HepG2 (cell line): ENCODE data around the gene SQSTM1. TPM values are rescaled to one million over a fixed set of nuclear protein-coding genes. Genes with fewer than 3 reads are reported as not detected.

ENCODE experiments used
- ATAC-seq: fragments of 200-7000 bp; cut with Tn5 transposase; 3 replicates; pipeline ENCODE4 v1.9.1; 2020; ENCODE audit warnings: mild to moderate bottlenecking, moderate library complexity
- BruUV-seq: library from RNA; stranded (reverse); fragments of 400-500 nt; replicated peaks from 2 replicates; lab custom pipeline; 2021; lab: Mats Ljungman, UMichigan
- CTCF ChIA-PET: fragments of 300-600 bp; formaldehyde crosslinking; extraction: SDS; loops from one replicate; lab custom pipeline; 2021; ENCODE audit warnings: low total read pairs, inconsistent platforms, low intra/inter-chr PET ratio; lab: Yijun Ruan, JAX
- POLR2A ChIA-PET: fragments of 350-600 bp; sonication (Branson Sonifier 250); formaldehyde crosslinking; loops from one replicate; lab custom pipeline; 2020; ENCODE audit warnings: antibody characterized with exemption, inconsistent platforms; lab: Yijun Ruan, JAX
- DNase-seq: peaks from one replicate; pipeline ENCODE4 v3.0.0-alpha.2; 2015; ENCODE audit warnings: low spot score
- FAIRE-seq: peaks from 3 replicates; lab custom pipeline; 2011; peaks lifted over from hg19 to GRCh38; lab: Jason Lieb, UNC
- H2AFZ ChIP-seq: one replicate; pipeline ENCODE4 v1.6.1; 2011; ENCODE audit warnings: low read length, inconsistent platforms
- H3K27ac ChIP-seq: fragments of 300-600 bp; 3 replicates; pipeline ENCODE4 v1.8.0; 2011; ENCODE audit warnings: mixed run types, mild to moderate bottlenecking, mixed read lengths, low read length, inconsistent platforms; ENCODE audit not compliant: insufficient read depth; ENCODE audit errors: extremely low read length
- H3K27me3 ChIP-seq, 2 experiments: fragments of 200-600 bp in 1 of 2; 2 replicates in 1 of 2; 3 replicates in 1 of 2; pipeline versions ENCODE4 v1.6.0 to v1.8.0; 2011; ENCODE audit warnings: low read length in 2 of 2, mild to moderate bottlenecking in 2 of 2, moderate library complexity in 2 of 2, inconsistent platforms in 1 of 2; ENCODE audit not compliant: insufficient read depth in 2 of 2, control insufficient read depth in 1 of 2
- H3K36me3 ChIP-seq, 2 experiments: fragments of 200-600 bp in 1 of 2; replicated peaks in 1 of 2; 2 replicates in 1 of 2; 3 replicates in 1 of 2; pipeline versions ENCODE4 v1.5.1 to v1.8.0; 2011; ENCODE audit warnings: low read length in 2 of 2, inconsistent platforms in 1 of 2; ENCODE audit not compliant: insufficient read depth in 2 of 2, control insufficient read depth in 1 of 2
- H3K4me1 ChIP-seq: 2 replicates; pipeline ENCODE4 v1.5.1; 2012; ENCODE audit warnings: low read length, inconsistent platforms; ENCODE audit not compliant: insufficient read depth
- H3K4me2 ChIP-seq: 2 replicates; pipeline ENCODE4 v1.6.0; 2011; ENCODE audit warnings: low read depth, low read length, inconsistent platforms
- H3K4me3 ChIP-seq, 3 experiments: fragments of 200-600 bp in 1 of 3; sonication (generic), shearing (Covaris generic) in 1 of 3; replicated peaks in 1 of 3; 2 replicates each; pipeline ENCODE4 v1.5.1; 2011 to 2016; ENCODE audit warnings: low read length in 3 of 3, inconsistent platforms in 2 of 3, low read depth in 2 of 3, mild to moderate bottlenecking in 2 of 3, control low read depth in 1 of 3, mixed read lengths in 1 of 3; ENCODE audit not compliant: insufficient read depth in 1 of 3
- H3K79me2 ChIP-seq: one replicate; pipeline ENCODE4 v1.6.1; 2011; ENCODE audit warnings: low read length, inconsistent platforms; ENCODE audit not compliant: insufficient read depth
- H3K9ac ChIP-seq: 2 replicates; pipeline ENCODE4 v1.6.0; 2011; ENCODE audit warnings: mild to moderate bottlenecking, low read depth, low read length, inconsistent platforms; ENCODE audit not compliant: insufficient read depth
- H3K9me3 ChIP-seq: 2 replicates; pipeline ENCODE4 v1.5.1; 2012; ENCODE audit warnings: mild to moderate bottlenecking, low read length
- H4K20me1 ChIP-seq: 2 replicates; pipeline ENCODE4 v1.6.0; 2011; ENCODE audit warnings: inconsistent platforms, mild to moderate bottlenecking, low read length, moderate library complexity; ENCODE audit not compliant: insufficient read depth
- AGO2 ChIP-seq: fragments of 200-400 bp; formaldehyde crosslinking; optimal IDR thresholded peaks from 2 replicates; pipeline ENCODE3; 2017; ENCODE audit warnings: mild to moderate bottlenecking, low read depth, low read length, moderate library complexity
- HNRNPL ChIP-seq: fragments of 200-400 bp; formaldehyde crosslinking; IDR thresholded peaks from 2 replicates; pipeline ENCODE4 v1.6.1; 2017; ENCODE audit warnings: mild to moderate bottlenecking, low read depth, low read length
- JDP2 ChIP-seq: sonication (generic); formaldehyde crosslinking; IDR thresholded peaks from 2 replicates; pipeline ENCODE4 v1.8.1; 2022; ENCODE audit warnings: missing genetic modification reagents, borderline replicate concordance
- SP1 ChIP-seq, 2 experiments: fragments of 450-650 bp in 1 of 2; sonication (generic) in 1 of 2; formaldehyde crosslinking in 1 of 2; IDR thresholded peaks; 2 replicates each; pipeline versions ENCODE4 v1.4.0 to v1.6.1; 2016 to 2020; ENCODE audit warnings: missing genetic modification reagents in 1 of 2
- ZNF484 ChIP-seq: sonication (generic); formaldehyde crosslinking; IDR thresholded peaks from 2 replicates; pipeline ENCODE4 v1.5.1; 2020; ENCODE audit warnings: mild to moderate bottlenecking, low read depth, missing genetic modification reagents, borderline replicate concordance
- whole genome bisulfite sequencing: methylation state at CpG from one replicate; pipeline ENCODE4 v1.1.6; 2017; ENCODE audit warnings: low lambda C conversion rate; 5-methylcytosine and 5-hydroxymethylcytosine counted together
- in situ Hi-C: cut with HindIII; loops from 2 replicates; pipeline ENCODE4 v1.10.0; 2017; ENCODE audit warnings: low pct_unique_long_range_greater_than_20kb; ENCODE audit not compliant: extremely low pct_ligation_motif_present
- intact Hi-C: fragments of 100-400 bp; cut with micrococcal nuclease; formaldehyde crosslinking; loops from one replicate; pipeline ENCODE4 v1.10.0; 2022; ENCODE audit not compliant: unreplicated experiment
- polyA plus RNA-seq, 8 experiments: library from polyadenylated mRNA; depleted of rRNA in 3 of 8; stranded (reverse) in 7 of 8; unstranded in 1 of 8; fragments of >200 nt; fragmentation: Illumina TruSeq in 4 of 8; extraction: Trizol in 4 of 8; gene quantifications; 2 replicates each; pipeline versions ENCODE4 v1.2.1 to v1.2.3, GENCODE V29; 2011 to 2016; ENCODE audit warnings: low read depth in 4 of 8, missing spikeins in 1 of 8, mixed read lengths in 1 of 8; ENCODE audit not compliant: insufficient read depth in 1 of 8
- total RNA-seq, 5 experiments: library from RNA; depleted of rRNA; stranded (reverse); fragments of >200 nt; fragmentation: Illumina TruSeq; extraction: Trizol; gene quantifications; 2 replicates each; pipeline ENCODE4 v1.2.3, GENCODE V29; 2016; ENCODE audit warnings: low read depth in 1 of 5
- TF ChIP-seq, protein P1 (sequence below): sonication (generic); formaldehyde crosslinking; IDR thresholded peaks from 2 replicates; pipeline ENCODE4 v1.4.0; 2020; ENCODE audit warnings: missing genetic modification reagents
- TF ChIP-seq, protein P2 (sequence below): sonication (generic); formaldehyde crosslinking; IDR thresholded peaks from 2 replicates; pipeline ENCODE4 v1.5.1; 2020; ENCODE audit warnings: mild to moderate bottlenecking, missing genetic modification reagents, moderate library complexity
- TF ChIP-seq, protein P3 (sequence below): sonication (generic); formaldehyde crosslinking; IDR thresholded peaks from 2 replicates; pipeline ENCODE4 v1.5.0; 2020; ENCODE audit warnings: missing genetic modification reagents, mild to moderate bottlenecking, borderline replicate concordance
- TF ChIP-seq, protein P4 (sequence below): IDR thresholded peaks from 2 replicates; pipeline ENCODE4 v1.6.1; 2016; ENCODE audit warnings: mild to moderate bottlenecking

Gene SQSTM1
- total and polyA plus RNA-seq, 2 of the 13 experiments (the other 11 are each of a cell fraction or from before 2014, with no cell fraction given) = 90.9 to 160 TPM

DNA sequence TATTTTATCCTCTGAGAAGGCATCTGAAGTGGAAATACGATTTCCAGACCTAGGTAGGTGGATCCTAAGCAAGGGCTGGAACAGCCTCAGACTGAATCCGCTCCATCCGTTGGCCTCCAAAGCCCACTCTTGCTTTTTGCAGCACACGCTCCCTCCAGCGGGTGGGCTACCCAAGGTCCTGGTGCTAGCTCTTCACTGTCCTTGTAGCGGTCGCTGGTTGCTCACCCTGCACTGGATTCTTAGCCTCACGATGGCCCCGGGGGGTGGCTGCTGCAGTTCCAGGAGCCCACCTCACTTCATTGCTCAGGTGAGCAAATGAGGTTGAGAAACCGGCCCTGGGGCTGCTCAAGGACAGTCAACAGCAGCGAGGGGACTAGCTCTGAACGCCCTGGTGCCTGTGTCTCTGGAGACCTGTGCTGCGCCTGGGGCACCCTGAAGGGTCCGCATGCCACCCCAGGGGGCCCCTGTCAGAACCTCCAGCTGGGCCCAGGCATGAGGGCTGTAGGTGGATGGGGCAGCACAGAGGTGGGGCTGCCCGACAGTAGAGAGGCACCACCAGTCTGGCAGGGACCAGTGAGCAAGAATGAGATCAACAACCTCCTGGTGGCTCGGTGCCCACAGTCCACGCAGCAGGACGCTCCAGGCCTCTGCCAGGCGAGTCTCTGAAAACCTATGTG lies 18.4 kb upstream of the SQSTM1 start:
- WGBS = 86% methylated on average over 8 of the region's 19 CpGs
- ChIA-PET POLR2A (interaction anchor here (0.6 to 8.6 kb wide), 7 partner anchors 9 to 35 kb away, joined by 3 to 115 read pairs (median 6); partner anchors contain the start of gene SQSTM1), CTCF (interaction anchor here (1.2 to 1.5 kb wide), 2 partner anchors 23 to 34 kb away, joined by 3 to 5 read pairs; no protein-coding TSS in a partner anchor)
- in situ Hi-C loops = no loop called here
- no peaks in the 10 kb centered on the region for H3K9me3 ChIP-seq
- no TSS peak for BruUV-seq
- H4K20me1 ChIP-seq = peaks cover 20% of the 10 kb centered on the region; the same call in 1 of the 2 replicates
- no peak overlapping the region for H3K9ac ChIP-seq
- intact Hi-C loops = no loop called here
- no peak for DNase-seq
- H3K4me1 ChIP-seq = peaks cover 36% of the 10 kb centered on the region
- no peak for ATAC-seq
- 0 out of 2 replicates have a peak overlapping the region, but pooled peaks have one; percentile 75 for H3K4me2 ChIP-seq
- no peak for FAIRE-seq
- H3K36me3 ChIP-seq = peaks cover 28 to 43% of the 10 kb centered on the region in 2 experiments; a peak in 4 of 5 replicates
- H3K4me3 ChIP-seq = no peak overlapping the region
- no peaks in the 10 kb centered on the region for H3K27me3 ChIP-seq
- no peak overlapping the region for H3K27ac ChIP-seq
- no peak overlapping the region for H2AFZ ChIP-seq
- peaks cover 27% of the 10 kb centered on the region for H3K79me2 ChIP-seq
- TF ChIP-seq, protein P1, sequence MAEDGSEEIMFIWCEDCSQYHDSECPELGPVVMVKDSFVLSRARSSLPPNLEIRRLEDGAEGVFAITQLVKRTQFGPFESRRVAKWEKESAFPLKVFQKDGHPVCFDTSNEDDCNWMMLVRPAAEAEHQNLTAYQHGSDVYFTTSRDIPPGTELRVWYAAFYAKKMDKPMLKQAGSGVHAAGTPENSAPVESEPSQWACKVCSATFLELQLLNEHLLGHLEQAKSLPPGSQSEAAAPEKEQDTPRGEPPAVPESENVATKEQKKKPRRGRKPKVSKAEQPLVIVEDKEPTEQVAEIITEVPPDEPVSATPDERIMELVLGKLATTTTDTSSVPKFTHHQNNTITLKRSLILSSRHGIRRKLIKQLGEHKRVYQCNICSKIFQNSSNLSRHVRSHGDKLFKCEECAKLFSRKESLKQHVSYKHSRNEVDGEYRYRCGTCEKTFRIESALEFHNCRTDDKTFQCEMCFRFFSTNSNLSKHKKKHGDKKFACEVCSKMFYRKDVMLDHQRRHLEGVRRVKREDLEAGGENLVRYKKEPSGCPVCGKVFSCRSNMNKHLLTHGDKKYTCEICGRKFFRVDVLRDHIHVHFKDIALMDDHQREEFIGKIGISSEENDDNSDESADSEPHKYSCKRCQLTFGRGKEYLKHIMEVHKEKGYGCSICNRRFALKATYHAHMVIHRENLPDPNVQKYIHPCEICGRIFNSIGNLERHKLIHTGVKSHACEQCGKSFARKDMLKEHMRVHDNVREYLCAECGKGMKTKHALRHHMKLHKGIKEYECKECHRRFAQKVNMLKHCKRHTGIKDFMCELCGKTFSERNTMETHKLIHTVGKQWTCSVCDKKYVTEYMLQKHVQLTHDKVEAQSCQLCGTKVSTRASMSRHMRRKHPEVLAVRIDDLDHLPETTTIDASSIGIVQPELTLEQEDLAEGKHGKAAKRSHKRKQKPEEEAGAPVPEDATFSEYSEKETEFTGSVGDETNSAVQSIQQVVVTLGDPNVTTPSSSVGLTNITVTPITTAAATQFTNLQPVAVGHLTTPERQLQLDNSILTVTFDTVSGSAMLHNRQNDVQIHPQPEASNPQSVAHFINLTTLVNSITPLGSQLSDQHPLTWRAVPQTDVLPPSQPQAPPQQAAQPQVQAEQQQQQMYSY = peak; percentile 37; the same call in 1 of the 2 replicates
- TF ChIP-seq, protein P2, sequence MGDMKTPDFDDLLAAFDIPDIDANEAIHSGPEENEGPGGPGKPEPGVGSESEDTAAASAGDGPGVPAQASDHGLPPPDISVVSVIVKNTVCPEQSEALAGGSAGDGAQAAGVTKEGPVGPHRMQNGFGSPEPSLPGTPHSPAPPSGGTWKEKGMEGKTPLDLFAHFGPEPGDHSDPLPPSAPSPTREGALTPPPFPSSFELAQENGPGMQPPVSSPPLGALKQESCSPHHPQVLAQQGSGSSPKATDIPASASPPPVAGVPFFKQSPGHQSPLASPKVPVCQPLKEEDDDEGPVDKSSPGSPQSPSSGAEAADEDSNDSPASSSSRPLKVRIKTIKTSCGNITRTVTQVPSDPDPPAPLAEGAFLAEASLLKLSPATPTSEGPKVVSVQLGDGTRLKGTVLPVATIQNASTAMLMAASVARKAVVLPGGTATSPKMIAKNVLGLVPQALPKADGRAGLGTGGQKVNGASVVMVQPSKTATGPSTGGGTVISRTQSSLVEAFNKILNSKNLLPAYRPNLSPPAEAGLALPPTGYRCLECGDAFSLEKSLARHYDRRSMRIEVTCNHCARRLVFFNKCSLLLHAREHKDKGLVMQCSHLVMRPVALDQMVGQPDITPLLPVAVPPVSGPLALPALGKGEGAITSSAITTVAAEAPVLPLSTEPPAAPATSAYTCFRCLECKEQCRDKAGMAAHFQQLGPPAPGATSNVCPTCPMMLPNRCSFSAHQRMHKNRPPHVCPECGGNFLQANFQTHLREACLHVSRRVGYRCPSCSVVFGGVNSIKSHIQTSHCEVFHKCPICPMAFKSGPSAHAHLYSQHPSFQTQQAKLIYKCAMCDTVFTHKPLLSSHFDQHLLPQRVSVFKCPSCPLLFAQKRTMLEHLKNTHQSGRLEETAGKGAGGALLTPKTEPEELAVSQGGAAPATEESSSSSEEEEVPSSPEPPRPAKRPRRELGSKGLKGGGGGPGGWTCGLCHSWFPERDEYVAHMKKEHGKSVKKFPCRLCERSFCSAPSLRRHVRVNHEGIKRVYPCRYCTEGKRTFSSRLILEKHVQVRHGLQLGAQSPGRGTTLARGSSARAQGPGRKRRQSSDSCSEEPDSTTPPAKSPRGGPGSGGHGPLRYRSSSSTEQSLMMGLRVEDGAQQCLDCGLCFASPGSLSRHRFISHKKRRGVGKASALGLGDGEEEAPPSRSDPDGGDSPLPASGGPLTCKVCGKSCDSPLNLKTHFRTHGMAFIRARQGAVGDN (CRISPR knock-in tag) = 0 out of 2 replicates have a peak, but pooled peaks have one; percentile 18
- TF ChIP-seq ZNF484 (CRISPR knock-in tag) (no peak), SP1 (IDR thresholded peaks at IDR 0.05) (no peak), SP1 (CRISPR knock-in tag; IDR thresholded peaks at IDR 0.05) (no peak), AGO2 (peak; percentile 39), HNRNPL (0 out of 2 replicates have a peak, but pooled peaks have one; percentile 43), JDP2 (CRISPR knock-in tag) (no peak)
- TF ChIP-seq, protein P3, sequence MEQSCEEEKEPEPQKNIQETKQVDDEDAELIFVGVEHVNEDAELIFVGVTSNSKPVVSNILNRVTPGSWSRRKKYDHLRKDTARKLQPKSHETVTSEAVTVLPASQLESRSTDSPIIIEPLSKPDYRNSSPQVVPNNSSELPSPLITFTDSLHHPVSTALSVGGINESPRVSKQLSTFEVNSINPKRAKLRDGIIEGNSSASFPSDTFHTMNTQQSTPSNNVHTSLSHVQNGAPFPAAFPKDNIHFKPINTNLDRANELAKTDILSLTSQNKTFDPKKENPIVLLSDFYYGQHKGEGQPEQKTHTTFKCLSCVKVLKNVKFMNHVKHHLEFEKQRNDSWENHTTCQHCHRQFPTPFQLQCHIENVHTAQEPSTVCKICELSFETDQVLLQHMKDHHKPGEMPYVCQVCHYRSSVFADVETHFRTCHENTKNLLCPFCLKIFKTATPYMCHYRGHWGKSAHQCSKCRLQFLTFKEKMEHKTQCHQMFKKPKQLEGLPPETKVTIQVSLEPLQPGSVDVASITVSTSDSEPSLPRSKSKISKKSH (CRISPR knock-in tag) = no peak
- TF ChIP-seq, protein P4, sequence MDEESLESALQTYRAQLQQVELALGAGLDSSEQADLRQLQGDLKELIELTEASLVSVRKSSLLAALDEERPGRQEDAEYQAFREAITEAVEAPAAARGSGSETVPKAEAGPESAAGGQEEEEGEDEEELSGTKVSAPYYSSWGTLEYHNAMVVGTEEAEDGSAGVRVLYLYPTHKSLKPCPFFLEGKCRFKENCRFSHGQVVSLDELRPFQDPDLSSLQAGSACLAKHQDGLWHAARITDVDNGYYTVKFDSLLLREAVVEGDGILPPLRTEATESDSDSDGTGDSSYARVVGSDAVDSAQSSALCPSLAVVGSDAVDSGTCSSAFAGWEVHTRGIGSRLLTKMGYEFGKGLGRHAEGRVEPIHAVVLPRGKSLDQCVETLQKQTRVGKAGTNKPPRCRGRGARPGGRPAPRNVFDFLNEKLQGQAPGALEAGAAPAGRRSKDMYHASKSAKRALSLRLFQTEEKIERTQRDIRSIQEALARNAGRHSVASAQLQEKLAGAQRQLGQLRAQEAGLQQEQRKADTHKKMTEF = no peak
